NB4 (cell line): ENCODE results near the gene CDKN2AIP.
"Not testable (repeated sequence)": the region's sequence is repeated elsewhere in the genome, so short reads cannot be mapped to it uniquely, and the experiment has no call there.

Experiments used
- CTCF ChIP-seq: IDR thresholded peaks from one replicate; pipeline ENCODE4 v1.5.1; 2012; ENCODE audit warnings: low read depth, low read length
- MAX ChIP-seq: IDR thresholded peaks from 2 replicates; pipeline ENCODE4 v1.6.1; 2011; ENCODE audit warnings: low read depth, low read length
- MYC ChIP-seq: IDR thresholded peaks from 2 replicates; pipeline ENCODE4 v1.6.1; 2011; ENCODE audit warnings: low read depth, low read length

DNA sequence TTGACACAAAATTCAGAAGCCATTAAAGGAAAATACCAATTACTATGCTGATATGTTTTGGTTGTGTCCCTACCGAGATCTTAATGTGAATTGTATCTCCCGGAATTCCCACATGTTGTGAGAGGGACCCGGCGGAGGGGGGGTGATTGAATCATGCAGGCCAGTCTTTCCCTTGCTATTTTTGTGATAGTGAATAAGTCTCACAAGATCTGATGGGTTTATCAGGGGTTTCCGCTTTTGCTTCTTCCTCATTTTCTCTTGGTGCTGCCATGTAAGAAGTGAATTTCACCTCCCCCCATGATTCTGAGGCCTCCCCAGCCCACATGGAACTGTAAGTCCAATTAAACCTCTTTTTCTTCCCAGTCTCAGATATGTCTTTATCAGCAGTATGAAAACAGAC, 21.4 kb downstream of the CDKN2AIP start:
- TF ChIP-seq CTCF, MAX, MYC: not testable (repeated sequence)
